SK-N-SH (cell line): Measurements from ENCODE around the gene OR2AG2. TPM values are rescaled to one million over a fixed set of nuclear protein-coding genes. Genes with fewer than 3 reads are reported as not detected.

Experiments used
- CTCF ChIA-PET: fragments of 300-600, 350-600 bp; formaldehyde crosslinking; extraction: SDS; loops from one replicate; lab custom pipeline; 2021; lab: Yijun Ruan, JAX
- POLR2A ChIA-PET: fragments of 350-600 bp; sonication (Branson Sonifier 250); formaldehyde crosslinking; extraction: SDS; loops from one replicate; lab custom pipeline; 2020; ENCODE audit warnings: antibody characterized with exemption, inconsistent platforms; lab: Yijun Ruan, JAX
- DNase-seq: peaks from one replicate; pipeline ENCODE4 v3.0.0; 2012
- H2AFZ ChIP-seq: fragments of 200-600 bp; sonication (generic); 2 replicates; pipeline ENCODE4 v1.8.1; 2016; ENCODE audit warnings: antibody characterized with exemption, mild to moderate bottlenecking, low read depth
- H3F3A ChIP-seq: fragments of 200-600 bp; sonication (generic); replicated peaks from 2 replicates; pipeline ENCODE3; 2016; ENCODE audit warnings: antibody characterized with exemption, mild to moderate bottlenecking; ENCODE audit not compliant: insufficient read depth
- H3K27ac ChIP-seq, 2 experiments: fragments of 200-500 bp in 1 of 2; fragments of 200-600 bp in 1 of 2; sonication (Bioruptor generic) in 1 of 2; sonication (generic), shearing (Covaris generic) in 1 of 2; 2 replicates each; pipeline versions ENCODE4 v1.5.1 to v1.6.1; 2014 to 2016; ENCODE audit warnings: low read depth in 2 of 2, inconsistent platforms in 1 of 2, low read length in 1 of 2, mild to moderate bottlenecking in 1 of 2, mixed read lengths in 1 of 2
- H3K27me3 ChIP-seq: fragments of 200-600 bp; sonication (generic), shearing (Covaris generic); 2 replicates; pipeline ENCODE4 v1.6.1; 2016; ENCODE audit warnings: mixed run types; ENCODE audit not compliant: insufficient read depth
- H3K36me3 ChIP-seq, 2 experiments: fragments of 200-500 bp in 1 of 2; fragments of 200-600 bp in 1 of 2; sonication (Bioruptor generic) in 1 of 2; sonication (generic) in 1 of 2; replicated peaks in 1 of 2; 2 replicates each; pipeline versions ENCODE3 to v1.5.1; 2014 to 2016; ENCODE audit warnings: low read length in 1 of 2, mild to moderate bottlenecking in 1 of 2; ENCODE audit not compliant: insufficient read depth in 2 of 2, control insufficient read depth in 1 of 2
- H3K4me1 ChIP-seq, 2 experiments: fragments of 200-500 bp in 1 of 2; fragments of 200-600 bp in 1 of 2; sonication (Bioruptor generic) in 1 of 2; sonication (generic), shearing (Covaris generic) in 1 of 2; 2 replicates each; pipeline versions ENCODE4 v1.5.1 to v1.6.1; 2014 to 2016; ENCODE audit warnings: low read depth in 1 of 2, low read length in 1 of 2, mixed run types in 1 of 2; ENCODE audit not compliant: insufficient read depth in 2 of 2, control insufficient read depth in 1 of 2
- H3K4me2 ChIP-seq: fragments of 200-600 bp; sonication (generic), shearing (Covaris generic); 2 replicates; pipeline ENCODE4 v1.6.1; 2017; ENCODE audit warnings: mixed run types
- H3K4me3 ChIP-seq, 2 experiments: fragments of 200-500 bp in 1 of 2; fragments of 200-600 bp in 1 of 2; sonication (Bioruptor generic) in 1 of 2; sonication (generic), shearing (Covaris generic) in 1 of 2; 2 replicates each; pipeline versions ENCODE4 v1.5.1 to v1.8.1; 2014 to 2016; ENCODE audit warnings: low read depth in 2 of 2, inconsistent platforms in 1 of 2, low read length in 1 of 2, mild to moderate bottlenecking in 1 of 2, mixed read lengths in 1 of 2, moderate library complexity in 1 of 2
- H3K79me2 ChIP-seq: fragments of 200-600 bp; sonication (generic); 2 replicates; pipeline ENCODE4 v1.8.1; 2017; ENCODE audit warnings: mild to moderate bottlenecking; ENCODE audit not compliant: insufficient read depth
- H3K9ac ChIP-seq: fragments of 200-600 bp; sonication (generic); 2 replicates; pipeline ENCODE4 v1.6.1; 2017; ENCODE audit warnings: mixed run types
- H3K9me2 ChIP-seq: fragments of 200-600 bp; sonication (generic); 2 replicates; pipeline ENCODE4 v1.6.1; 2017; ENCODE audit warnings: mixed run types
- H3K9me3 ChIP-seq: fragments of 200-600 bp; sonication (generic); 2 replicates; pipeline ENCODE4 v1.6.1; 2017; ENCODE audit warnings: mixed run types, mild to moderate bottlenecking, moderate library complexity
- H4K20me1 ChIP-seq: fragments of 200-600 bp; sonication (generic); 2 replicates; pipeline ENCODE4 v1.6.1; 2017; ENCODE audit warnings: mild to moderate bottlenecking, mixed run types; ENCODE audit not compliant: insufficient read depth
- CTCF ChIP-seq: fragments of 200-600 bp; sonication (generic); IDR thresholded peaks from 2 replicates; pipeline ENCODE4 v1.6.1; 2017; ENCODE audit warnings: antibody characterized with exemption, mild to moderate bottlenecking, moderate library complexity
- EP300 ChIP-seq, 2 experiments: IDR thresholded peaks; 2 replicates each; pipeline versions ENCODE4 v1.4.0 to v1.6.1; 2012; ENCODE audit warnings: borderline replicate concordance in 1 of 2, low read depth in 1 of 2, low read length in 1 of 2
- FOSL2 ChIP-seq: IDR thresholded peaks from 2 replicates; pipeline ENCODE4 v1.4.0; 2012; ENCODE audit warnings: low read depth, mild to moderate bottlenecking, moderate library complexity, borderline replicate concordance
- FOXM1 ChIP-seq: IDR thresholded peaks from 2 replicates; pipeline ENCODE4 v1.4.0; 2012; ENCODE audit warnings: low read depth, mild to moderate bottlenecking
- GABPA ChIP-seq: IDR thresholded peaks from 2 replicates; pipeline ENCODE4 v1.4.0; 2012; ENCODE audit warnings: low read depth, mild to moderate bottlenecking
- IRF3 ChIP-seq: fragments of 150-350 bp; IDR thresholded peaks from 2 replicates; pipeline ENCODE4 v1.6.1; 2016; ENCODE audit warnings: mild to moderate bottlenecking, low read depth, low read length
- JUND ChIP-seq: IDR thresholded peaks from 2 replicates; pipeline ENCODE4 v1.4.0; 2012
- NFIC ChIP-seq: IDR thresholded peaks from 2 replicates; pipeline ENCODE4 v1.4.0; 2012; ENCODE audit warnings: borderline replicate concordance
- POLR2AphosphoS5 ChIP-seq: IDR thresholded peaks from 2 replicates; pipeline ENCODE4 v1.6.1; 2012; ENCODE audit warnings: low read depth, low read length
- RAD21 ChIP-seq: IDR thresholded peaks from 2 replicates; pipeline ENCODE4 v1.6.1; 2012; ENCODE audit warnings: mild to moderate bottlenecking, low read length
- RCOR1 ChIP-seq: fragments of 150-350 bp; IDR thresholded peaks from 2 replicates; pipeline ENCODE4 v1.6.1; 2017; ENCODE audit warnings: antibody characterized with exemption, low read length
- REST ChIP-seq: IDR thresholded peaks from 2 replicates; pipeline ENCODE4 v1.6.1; 2012; ENCODE audit warnings: mild to moderate bottlenecking, low read depth, low read length, moderate library complexity
- RFX5 ChIP-seq: IDR thresholded peaks from 2 replicates; pipeline ENCODE4 v1.6.1; 2012; ENCODE audit warnings: mild to moderate bottlenecking, improper control_type of control experiment, low read length
- TAF1 ChIP-seq: IDR thresholded peaks from 2 replicates; pipeline ENCODE4 v1.6.1; 2012; ENCODE audit warnings: low read depth, mild to moderate bottlenecking, low read length, moderate library complexity, borderline replicate concordance
- polyA plus RNA-seq, 3 experiments: library from polyadenylated mRNA; depleted of rRNA; stranded (reverse); fragments of >200 nt; gene quantifications; 2 replicates each; pipeline ENCODE4 v1.2.3, GENCODE V29; 2012

OR2AG2 gene
- polyA plus RNA-seq, 1 of the 3 experiments (the other 2 are of a cell fraction): not detected

GRCh38 chr11:6782720-6783119 lies 10.9 kb upstream of the OR2AG2 start, which contains the start of gene OR2AG1 (continued):
- TF ChIP-seq REST: no peak

GRCh38 chr11:6780829-6781228 lies 9.1 kb upstream of the OR2AG2 start:
- no peaks in the 10 kb centered on the region for H3F3A ChIP-seq
- H3K9me2 ChIP-seq: no peaks in the 10 kb centered on the region
- H3K4me2 ChIP-seq: no peak overlapping the region
- no peak overlapping the region for H3K9ac ChIP-seq
- CTCF ChIA-PET: no interaction called here
- no peak overlapping the region for H2AFZ ChIP-seq
- no peaks in the 10 kb centered on the region for H3K4me1 ChIP-seq
- no peaks in the 10 kb centered on the region for H3K79me2 ChIP-seq
- H4K20me1 ChIP-seq: no peaks in the 10 kb centered on the region
- H3K27me3 ChIP-seq: peaks cover 4% of the 10 kb centered on the region; the same call in 1 of the 2 replicates
- H3K9me3 ChIP-seq: no peaks in the 10 kb centered on the region
- H3K36me3 ChIP-seq: no peaks in the 10 kb centered on the region
- POLR2A ChIA-PET: no interaction called here
- no peak overlapping the region for H3K4me3 ChIP-seq
- TF ChIP-seq FOXM1 (no peak), RFX5 (no peak), NFIC (no peak), REST (no peak)
- no peak overlapping the region for H3K27ac ChIP-seq
- no peak for DNase-seq

- Histone ChIP-seq H3K27me3 (no peaks in the 10 kb centered on the region), H3K27ac (no peak overlapping the region), H3F3A (no peaks in the 10 kb centered on the region), H3K4me1 (no peaks in the 10 kb centered on the region), H3K9ac (no peak overlapping the region), H3K4me3 (no peak overlapping the region), H4K20me1 (no peaks in the 10 kb centered on the region), H3K9me3 (no peaks in the 10 kb centered on the region), H3K4me2 (no peak overlapping the region), H3K79me2 (no peaks in the 10 kb centered on the region), H3K9me2 (no peaks in the 10 kb centered on the region), H3K36me3 (no peaks in the 10 kb centered on the region), H2AFZ (no peak overlapping the region)
- CTCF ChIA-PET: interaction anchor here (0.6 to 1.0 kb wide), 2 partner anchors 21 to 76 kb away, joined by 3 to 4 read pairs; no protein-coding TSS in a partner anchor
- POLR2A ChIA-PET: no interaction called here
- DNase-seq: no peak
- no peak for TF ChIP-seq GABPA
- TF ChIP-seq IRF3: no peak
- TF ChIP-seq FOSL2: no peak
- TF ChIP-seq CTCF: no peak
- no peak for TF ChIP-seq POLR2AphosphoS5
- no peak for TF ChIP-seq EP300 (IDR thresholded peaks at IDR 0.05; ENCODE audit: borderline replicate concordance in 1 of 2, low read depth in 1 of 2, low read length in 1 of 2)
- TF ChIP-seq RCOR1: no peak
- no peak for TF ChIP-seq RAD21
- no peak for TF ChIP-seq TAF1
- TF ChIP-seq JUND: no peak
These were observed 6.7 kb upstream of the OR2AG2 start for GRCh38 chr11:6778518-6778917.
